Uterus (tissue), 4 donors: ENCODE measurements around the gene TPRG1. TPM values are rescaled to one million over a fixed set of nuclear protein-coding genes. Genes with fewer than 3 reads are reported as not detected.

Source experiments
- DNase-seq, 2 donors: peaks; one replicate each; pipeline ENCODE4 v3.0.0-alpha.2; 2019 to 2020
- H3K27ac ChIP-seq, 2 donors: fragments of 200-600 bp; sonication (generic); 1 replicate in 1 of 2; 2 replicates in 1 of 2; pipeline ENCODE4 v1.5.1; 2016 to 2018
- H3K27me3 ChIP-seq, 2 donors: fragments of 200-600 bp; sonication (generic); one replicate each; pipeline ENCODE4 v1.5.1; 2018 to 2019; ENCODE audit warnings: control low read depth in 1 of 2
- H3K36me3 ChIP-seq, 2 donors: fragments of 200-600 bp; sonication (generic); one replicate each; pipeline ENCODE4 v1.5.1; 2019; ENCODE audit warnings: control low read depth in 1 of 2
- H3K4me1 ChIP-seq, 2 donors: fragments of 200-600 bp; sonication (generic); one replicate each; pipeline ENCODE4 v1.5.1; 2018 to 2019; ENCODE audit warnings: control low read depth in 1 of 2
- H3K4me3 ChIP-seq, 2 donors: fragments of 200-600 bp; sonication (generic); 1 replicate in 1 of 2; 2 replicates in 1 of 2; pipeline ENCODE4 v1.5.1; 2018 to 2019; ENCODE audit warnings: mild to moderate bottlenecking in 1 of 2
- H3K9me3 ChIP-seq, 2 donors: fragments of 200-600 bp; sonication (generic); one replicate each; pipeline ENCODE4 v1.5.1; 2019; ENCODE audit warnings: control low read depth in 1 of 2
- CTCF ChIP-seq, 4 experiments: fragments of 200-600 bp in 2 of 4; fragments of 450-650 bp in 2 of 4; sonication (generic) in 2 of 4; IDR thresholded peaks; one replicate each; pipeline ENCODE4 v1.5.1; 2016 to 2019; ENCODE audit warnings: antibody characterized with exemption in 4 of 4, mild to moderate bottlenecking in 2 of 4, moderate library complexity in 1 of 4
- POLR2A ChIP-seq, 2 donors: fragments of 450-650 bp; IDR thresholded peaks; one replicate each; pipeline ENCODE4 v1.6.1; 2016; ENCODE audit warnings: antibody characterized with exemption in 2 of 2, mild to moderate bottlenecking in 1 of 2, moderate library complexity in 1 of 2
- intact Hi-C: fragments of 100-400 bp; cut with DNase I; formaldehyde crosslinking; loops from one replicate; pipeline ENCODE4 v1.15.1; 2023; ENCODE audit warnings: low total_unique reads
- total RNA-seq, 4 donors: library from RNA; depleted of rRNA in 3 of 4; stranded (reverse); fragments of >200 nt in 3 of 4; gene quantifications; one replicate each; pipeline versions ENCODE4 v1.1.0 to v1.2.4, GENCODE V29; 2014 to 2023
- donor health status: DM: yes; HTN: yes; CAD: no.

Gene TPRG1
- total RNA-seq, 4 donors from 2014 or later, result 7.7 to 29.4 (median 8.3) TPM

GRCh38 chr3:189270248-189270832 is 98.6 kb downstream of the TPRG1 start:
- no peak for TF ChIP-seq POLR2A (IDR thresholded peaks at IDR 0.05)
- peak; percentile 37 to 50 (median 43) for TF ChIP-seq CTCF (IDR thresholded peaks at IDR 0.05)
- H3K4me3 ChIP-seq, result no peak overlapping the region
- intact Hi-C loops, result no loop called here
- H3K9me3 ChIP-seq, result no peaks in the 10 kb centered on the region
- H3K27me3 ChIP-seq, result no peaks in the 10 kb centered on the region
- no peak overlapping the region for H3K27ac ChIP-seq
- H3K36me3 ChIP-seq, result no peaks in the 10 kb centered on the region
- peak in 1 of 2 donors; percentile 20 for DNase-seq
- H3K4me1 ChIP-seq, result peaks cover 0 to 3% of the 10 kb centered on the region in 2 donors

- no peak overlapping the region for H3K27ac ChIP-seq
- no peak for DNase-seq
- TF ChIP-seq CTCF (IDR thresholded peaks at IDR 0.05), result no peak
- intact Hi-C loops, result no loop called here
- H3K9me3 ChIP-seq, result no peaks in the 10 kb centered on the region
- H3K27me3 ChIP-seq, result no peaks in the 10 kb centered on the region
- no peaks in the 10 kb centered on the region for H3K36me3 ChIP-seq
- H3K4me1 ChIP-seq, result peaks cover 0 to 3% of the 10 kb centered on the region in 2 donors
- H3K4me3 ChIP-seq, result no peak overlapping the region
Observed at GRCh38 chr3:189272500-189273119, 100.8 kb downstream of the TPRG1 start.

- H3K36me3 ChIP-seq, result no peaks in the 10 kb centered on the region
- no peaks in the 10 kb centered on the region for H3K9me3 ChIP-seq
- TF ChIP-seq POLR2A (IDR thresholded peaks at IDR 0.05) (no peak), CTCF (IDR thresholded peaks at IDR 0.05) (no peak)
- no peak overlapping the region for H3K4me3 ChIP-seq
- DNase-seq, result no peak
- no peak overlapping the region for H3K27ac ChIP-seq
- intact Hi-C loops, result no loop called here
- peaks cover 0 to 3% of the 10 kb centered on the region in 2 donors for H3K4me1 ChIP-seq
- H3K27me3 ChIP-seq, result no peaks in the 10 kb centered on the region
Observed at GRCh38 chr3:189273736-189274135, 102.0 kb downstream of the TPRG1 start.

GRCh38 chr3:189275182-189275581 is 103.4 kb downstream of the TPRG1 start:
- intact Hi-C loops, result no loop called here
- no peak overlapping the region for H3K4me3 ChIP-seq
- no peaks in the 10 kb centered on the region for H3K36me3 ChIP-seq
- peaks cover 0 to 3% of the 10 kb centered on the region in 2 donors for H3K4me1 ChIP-seq
- no peaks in the 10 kb centered on the region for H3K9me3 ChIP-seq
- TF ChIP-seq POLR2A (IDR thresholded peaks at IDR 0.05), result no peak
- no peak for TF ChIP-seq CTCF (IDR thresholded peaks at IDR 0.05)
- no peaks in the 10 kb centered on the region for H3K27me3 ChIP-seq
- no peak for DNase-seq
- no peak overlapping the region for H3K27ac ChIP-seq

GRCh38 chr3:189275852-189276251 is 104.1 kb downstream of the TPRG1 start:
- H3K27me3 ChIP-seq, result no peaks in the 10 kb centered on the region
- TF ChIP-seq POLR2A (IDR thresholded peaks at IDR 0.05) (no peak), CTCF (IDR thresholded peaks at IDR 0.05) (no peak)
- DNase-seq, result no peak
- no peak overlapping the region for H3K4me3 ChIP-seq
- H3K36me3 ChIP-seq, result no peaks in the 10 kb centered on the region
- H3K4me1 ChIP-seq, result peaks cover 0 to 3% of the 10 kb centered on the region in 2 donors
- no peak overlapping the region for H3K27ac ChIP-seq
- H3K9me3 ChIP-seq, result no peaks in the 10 kb centered on the region
- intact Hi-C loops, result no loop called here
